HCT116 (cell line): ENCODE measurements around the gene WBP1L. TPM values are rescaled to one million over a fixed set of nuclear protein-coding genes. Genes with fewer than 3 reads are reported as not detected.

Experiments used
- ATAC-seq: fragments of 200-7000 bp; cut with Tn5 transposase; 2 replicates; pipeline ENCODE4 v1.9.1; 2020; ENCODE audit warnings: mild to moderate bottlenecking, moderate library complexity
- BruUV-seq: library from RNA; stranded (reverse); fragments of 400-500 nt; replicated peaks from 2 replicates; lab custom pipeline; 2021; lab: Mats Ljungman, UMichigan
- CTCF ChIA-PET: fragments of 300-600 bp; sonication (Branson Sonifier 250); formaldehyde crosslinking; loops from one replicate; lab custom pipeline; 2021; ENCODE audit warnings: antibody characterized with exemption; lab: Charles Lee
- POLR2A ChIA-PET: fragments of 300-600, 350-600 bp; sonication (Branson Sonifier 250); formaldehyde crosslinking; loops from one replicate; lab custom pipeline; 2021; ENCODE audit warnings: antibody characterized with exemption; lab: Charles Lee
- RAD21 ChIA-PET, 2 experiments: fragments of 300-600 bp; sonication (Branson Sonifier 250); formaldehyde crosslinking; loops; one replicate each; lab custom pipeline; 2023; ENCODE audit warnings: low total read pairs in 2 of 2; ENCODE audit not compliant: uncharacterized antibody in 2 of 2, unreplicated experiment in 2 of 2, low non-redundant PET in 1 of 2; lab: Charles Lee
- DNase-seq: peaks from one replicate; pipeline ENCODE4 v3.0.0-alpha.2; 2010; ENCODE audit warnings: low read depth, low spot score
- H2AFZ ChIP-seq: fragments of 200-600 bp; shearing (Covaris generic), sonication (generic); 2 replicates; pipeline ENCODE4 v1.6.1; 2017; ENCODE audit warnings: low read depth, mixed run types, mixed read lengths, antibody characterized with exemption, low read length; ENCODE audit not compliant: poor library complexity, severe bottlenecking
- H3K27ac ChIP-seq: 2 replicates; pipeline ENCODE4 v1.5.1; 2012; ENCODE audit warnings: low read depth, low read length
- H3K27me3 ChIP-seq: fragments of 200-600 bp; sonication (generic); 2 replicates; pipeline ENCODE4 v1.6.1; 2016; ENCODE audit warnings: mixed run types, low read length, mixed read lengths; ENCODE audit not compliant: insufficient read depth
- H3K36me3 ChIP-seq, 2 experiments: fragments of 200-500 bp in 1 of 2; fragments of 200-600 bp in 1 of 2; sonication (Bioruptor generic) in 1 of 2; sonication (generic) in 1 of 2; 2 replicates each; pipeline versions ENCODE4 v1.5.1 to v1.6.1; 2014 to 2016; ENCODE audit warnings: low read length in 2 of 2, inconsistent platforms in 1 of 2, mixed read lengths in 1 of 2, mixed run types in 1 of 2; ENCODE audit not compliant: insufficient read depth in 2 of 2, control insufficient read depth in 1 of 2
- H3K4me1 ChIP-seq, 2 experiments: fragments of 200-600 bp in 1 of 2; sonication (generic) in 1 of 2; 2 replicates each; pipeline versions ENCODE4 v1.5.1 to v1.6.1; 2012 to 2017; ENCODE audit warnings: low read length in 2 of 2, inconsistent platforms in 1 of 2, mild to moderate bottlenecking in 1 of 2, mixed read lengths in 1 of 2, mixed run types in 1 of 2, moderate library complexity in 1 of 2; ENCODE audit not compliant: insufficient read depth in 2 of 2, control insufficient read depth in 1 of 2
- H3K4me2 ChIP-seq: fragments of 200-600 bp; sonication (generic); 2 replicates; pipeline ENCODE4 v1.6.1; 2017; ENCODE audit warnings: mixed run types, low read length, mixed read lengths
- H3K4me3 ChIP-seq, 2 experiments: fragments of 200-600 bp in 1 of 2; sonication (generic) in 1 of 2; replicated peaks in 1 of 2; 2 replicates each; pipeline ENCODE4 v1.5.1; 2011 to 2016; ENCODE audit warnings: low read length in 2 of 2, control low read depth in 1 of 2, low read depth in 1 of 2, mild to moderate bottlenecking in 1 of 2, mixed read lengths in 1 of 2, mixed run types in 1 of 2
- H3K79me2 ChIP-seq: fragments of 200-600 bp; sonication (generic); 2 replicates; pipeline ENCODE4 v1.6.1; 2017; ENCODE audit warnings: mild to moderate bottlenecking, mixed run types, low read length, moderate library complexity, mixed read lengths; ENCODE audit not compliant: insufficient read depth
- H3K9ac ChIP-seq: fragments of 200-600 bp; sonication (generic); 2 replicates; pipeline ENCODE4 v1.6.1; 2016; ENCODE audit warnings: low read length, mixed read lengths
- H3K9me2 ChIP-seq: fragments of 200-600 bp; sonication (generic), shearing (Covaris generic); 2 replicates; pipeline ENCODE4 v1.6.1; 2017; ENCODE audit warnings: mixed run types, mild to moderate bottlenecking, moderate library complexity; ENCODE audit not compliant: insufficient read depth
- H3K9me3 ChIP-seq, 2 experiments: fragments of 200-500 bp in 1 of 2; fragments of 200-600 bp in 1 of 2; sonication (Bioruptor generic) in 1 of 2; sonication (generic) in 1 of 2; 2 replicates each; pipeline ENCODE4 v1.6.1; 2014 to 2017; ENCODE audit warnings: low read length in 2 of 2, mixed read lengths in 2 of 2, inconsistent platforms in 1 of 2, low read depth in 1 of 2, mild to moderate bottlenecking in 1 of 2, mixed run types in 1 of 2, moderate library complexity in 1 of 2; ENCODE audit not compliant: control insufficient read depth in 1 of 2, insufficient read depth in 1 of 2
- H4K20me1 ChIP-seq: fragments of 200-600 bp; sonication (generic), shearing (Covaris generic); 2 replicates; pipeline ENCODE4 v1.6.1; 2017; ENCODE audit warnings: mixed run types, mild to moderate bottlenecking, moderate library complexity; ENCODE audit not compliant: insufficient read depth
- CBX3 ChIP-seq: IDR thresholded peaks from 2 replicates; pipeline ENCODE4 v1.6.1; 2012; ENCODE audit warnings: low read depth
- CEBPB ChIP-seq: IDR thresholded peaks from 2 replicates; pipeline ENCODE4 v1.6.1; 2012; ENCODE audit warnings: low read depth
- EGR1 ChIP-seq: IDR thresholded peaks from 2 replicates; pipeline ENCODE4 v1.6.1; 2012; ENCODE audit warnings: low read depth
- SIN3A ChIP-seq: IDR thresholded peaks from 2 replicates; pipeline ENCODE4 v1.6.1; 2012; ENCODE audit warnings: low read depth
- SP1 ChIP-seq: IDR thresholded peaks from 2 replicates; pipeline ENCODE4 v1.6.1; 2012; ENCODE audit warnings: low read depth
- TCF7L2 ChIP-seq: IDR thresholded peaks from 2 replicates; pipeline ENCODE4 v1.7.0; 2011; ENCODE audit warnings: borderline replicate concordance, inconsistent platforms; ENCODE audit not compliant: insufficient read depth, insufficient read length; ENCODE audit errors: extremely low read depth
- ZNF274 ChIP-seq: fragments of 200-500 bp; sonication (Bioruptor generic); IDR thresholded peaks from 2 replicates; pipeline ENCODE4 v1.6.1; 2014; ENCODE audit warnings: mild to moderate bottlenecking, low read depth, low read length, inconsistent platforms
- intact Hi-C: fragments of 100-400 bp; cut with micrococcal nuclease; formaldehyde crosslinking; loops from 2 replicates; pipeline ENCODE4 v1.10.0; 2022
- total RNA-seq: library from RNA; stranded (reverse); gene quantifications from one replicate; pipeline ENCODE4 v1.2.1, GENCODE V29; 2021; ENCODE audit not compliant: unreplicated experiment
- TF ChIP-seq, protein P1 (sequence below): IDR thresholded peaks from 2 replicates; pipeline ENCODE4 v1.6.1; 2012

Gene WBP1L
- total RNA-seq, 1 experiment from 2014 or later, result 25.2 TPM

DNA sequence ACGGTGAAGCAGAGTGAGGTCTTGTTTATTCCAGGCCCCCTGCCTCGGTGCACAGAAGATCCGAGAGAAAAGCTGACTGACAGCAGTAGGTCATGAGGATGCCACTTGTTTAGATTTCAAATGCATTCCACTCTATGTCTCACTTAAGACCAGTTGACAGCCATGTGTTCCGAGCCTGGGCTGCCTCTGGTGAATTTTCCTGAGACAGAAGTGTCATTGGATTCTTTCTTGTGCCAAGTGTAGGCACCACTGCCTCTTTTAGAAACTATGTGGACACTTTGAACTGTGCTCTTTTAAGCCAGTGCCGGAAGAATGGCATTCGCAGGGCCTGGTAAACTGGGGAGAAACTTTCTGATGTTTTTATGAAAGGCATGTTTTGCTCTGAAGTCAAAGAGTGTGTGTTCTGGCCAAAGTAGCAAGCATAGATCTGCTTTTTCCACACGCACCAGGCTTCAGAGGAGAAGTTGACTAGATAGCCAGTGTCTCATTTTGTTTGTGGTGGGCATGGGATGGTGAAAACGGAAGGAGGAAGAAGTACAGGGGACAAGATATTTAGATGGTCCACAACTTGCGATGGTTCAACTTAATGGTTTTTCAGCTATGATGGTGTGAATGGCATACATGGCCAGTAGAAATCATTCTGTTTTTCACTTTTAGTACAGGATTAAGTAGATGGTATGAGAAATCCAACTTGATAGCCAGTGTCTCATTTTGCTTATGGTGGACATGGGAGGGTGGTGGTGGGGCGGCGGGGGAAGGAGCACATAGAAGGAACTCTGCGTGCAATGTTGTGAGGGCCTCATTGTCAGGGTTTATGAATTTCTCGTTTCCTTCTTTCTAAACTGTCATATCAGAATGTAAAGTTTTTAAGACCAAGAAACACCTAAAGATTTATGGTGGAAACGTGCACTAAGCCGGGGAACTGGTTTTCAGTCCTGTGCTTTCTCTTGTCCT, 52.0 kb downstream of the WBP1L start:
- H3K4me3 ChIP-seq, result no peak overlapping the region
- H3K27me3 ChIP-seq, result no peaks in the 10 kb centered on the region
- no peaks in the 10 kb centered on the region for H4K20me1 ChIP-seq
- H3K27ac ChIP-seq, result no peak overlapping the region
- RAD21 ChIA-PET, result no interaction called here
- no peak for TF ChIP-seq TCF7L2
- TF ChIP-seq, protein P1, sequence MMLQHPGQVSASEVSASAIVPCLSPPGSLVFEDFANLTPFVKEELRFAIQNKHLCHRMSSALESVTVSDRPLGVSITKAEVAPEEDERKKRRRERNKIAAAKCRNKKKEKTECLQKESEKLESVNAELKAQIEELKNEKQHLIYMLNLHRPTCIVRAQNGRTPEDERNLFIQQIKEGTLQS, result no peak
- no peak for TF ChIP-seq ZNF274
- TF ChIP-seq CBX3, result no peak
- no peak for TF ChIP-seq SIN3A
- intact Hi-C loops, result no loop called here
- POLR2A ChIA-PET, result no interaction called here
- DNase-seq (no peak), ATAC-seq (no peak)
- no peak overlapping the region for H3K4me2 ChIP-seq
- no peak overlapping the region for H3K9ac ChIP-seq
- CTCF ChIA-PET, result no interaction called here
- H2AFZ ChIP-seq, result no peak overlapping the region
- H3K9me3 ChIP-seq, result no peaks in the 10 kb centered on the region
- H3K9me2 ChIP-seq, result no peaks in the 10 kb centered on the region
- H3K79me2 ChIP-seq, result no peaks in the 10 kb centered on the region
- H3K4me1 ChIP-seq, result no peaks in the 10 kb centered on the region
- BruUV-seq, result no TSS peak
- peaks cover 0 to 3% of the 10 kb centered on the region in 2 experiments; a peak in 2 of 4 replicates for H3K36me3 ChIP-seq

DNA sequence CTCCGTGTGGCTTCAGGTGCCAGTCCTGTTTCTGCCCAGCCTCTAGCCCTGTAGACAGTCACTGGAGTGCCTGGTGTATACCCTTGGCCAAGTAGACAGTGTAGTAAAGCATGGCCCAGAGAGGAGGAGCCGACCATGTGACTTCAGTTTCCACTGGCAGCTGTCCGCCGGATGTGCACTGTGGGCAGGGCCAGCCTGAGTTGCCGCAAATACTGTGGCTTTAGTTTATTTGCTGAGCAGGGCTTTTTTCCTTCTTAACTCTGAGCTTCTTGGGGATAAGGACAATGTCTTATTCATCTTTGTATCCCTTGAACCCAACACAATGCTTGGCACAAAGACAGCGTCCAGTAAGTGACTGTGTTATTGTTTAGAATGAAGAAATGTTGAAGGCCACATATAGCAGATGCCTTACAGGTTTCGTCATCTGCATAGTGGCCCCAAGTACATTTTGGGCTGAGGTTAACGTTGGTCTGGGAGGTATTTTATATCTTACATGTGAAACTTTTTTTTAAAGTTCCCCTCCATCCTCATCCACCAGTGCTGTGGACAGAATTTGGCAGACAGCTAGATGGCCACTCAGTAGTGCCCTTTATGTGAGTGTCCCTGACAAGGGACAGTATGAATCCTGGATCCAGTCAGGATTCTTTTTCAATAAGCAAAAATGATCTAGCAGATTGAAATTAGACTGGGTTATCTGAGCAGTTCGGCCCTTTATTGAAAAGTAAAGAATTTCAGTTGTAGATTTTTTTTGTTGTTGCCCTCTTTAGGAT, 52.8 kb downstream of the WBP1L start:
- intact Hi-C loops, result no loop called here
- Histone ChIP-seq H3K79me2 (no peaks in the 10 kb centered on the region), H3K27me3 (no peaks in the 10 kb centered on the region), H3K9me3 (no peaks in the 10 kb centered on the region), H4K20me1 (no peaks in the 10 kb centered on the region), H3K9me2 (no peaks in the 10 kb centered on the region), H3K4me2 (no peak overlapping the region), H2AFZ (no peak overlapping the region), H3K4me1 (no peaks in the 10 kb centered on the region), H3K36me3 (peaks cover 0 to 3% of the 10 kb centered on the region in 2 experiments; a peak in 2 of 4 replicates), H3K4me3 (no peak overlapping the region), H3K27ac (no peak overlapping the region), H3K9ac (no peak overlapping the region)
- TF ChIP-seq CEBPB (no peak), EGR1 (no peak), ZNF274 (no peak), SP1 (no peak)
- BruUV-seq, result no TSS peak
- RAD21 ChIA-PET, result no interaction called here
- CTCF ChIA-PET, result no interaction called here
- ATAC-seq (no peak), DNase-seq (no peak)
- POLR2A ChIA-PET, result no interaction called here
